Osteoblast (primary cell): Measurements from ENCODE around the gene SIGMAR1. TPM values are rescaled to one million over a fixed set of nuclear protein-coding genes. Genes with fewer than 3 reads are reported as not detected.
A peak's percentile ranks its signal among the peaks of the same experiment; 100 is the strongest.
"Not testable (repeated sequence)": the region's sequence is repeated elsewhere in the genome, so short reads cannot be mapped to it uniquely, and the experiment has no call there.

Experiments
- DNase-seq: peaks from one replicate; pipeline ENCODE4 v3.0.0; 2011; ENCODE audit warnings: low spot score, mixed read lengths; ENCODE audit not compliant: insufficient read length; ENCODE audit errors: missing footprints
- H2AFZ ChIP-seq: 2 replicates; pipeline ENCODE4 v1.6.0; 2011; ENCODE audit warnings: mild to moderate bottlenecking, low read length
- H3K27ac ChIP-seq: 2 replicates; pipeline ENCODE4 v1.5.1; 2011; ENCODE audit warnings: mild to moderate bottlenecking, low read depth, low read length, moderate library complexity
- H3K27me3 ChIP-seq: 2 replicates; pipeline ENCODE4 v1.6.0; 2012; ENCODE audit warnings: mild to moderate bottlenecking, control low read depth, inconsistent platforms, low read length, moderate library complexity; ENCODE audit not compliant: insufficient read depth
- H3K36me3 ChIP-seq: 2 replicates; pipeline ENCODE4 v1.5.1; 2011; ENCODE audit warnings: mild to moderate bottlenecking, low read length, control low read depth, moderate library complexity; ENCODE audit not compliant: insufficient read depth
- H3K4me1 ChIP-seq: 2 replicates; pipeline ENCODE4 v1.5.1; 2011; ENCODE audit warnings: mild to moderate bottlenecking, low read length, control low read depth, moderate library complexity; ENCODE audit not compliant: insufficient read depth
- H3K4me2 ChIP-seq: 2 replicates; pipeline ENCODE4 v1.6.0; 2011; ENCODE audit warnings: mild to moderate bottlenecking, low read length; ENCODE audit not compliant: insufficient read depth
- H3K4me3 ChIP-seq: fragments of 200-600 bp; sonication (generic); 3 replicates; pipeline ENCODE4 v1.5.1; 2012; ENCODE audit warnings: mild to moderate bottlenecking, low read length, inconsistent platforms; ENCODE audit not compliant: insufficient read depth
- H3K79me2 ChIP-seq: 2 replicates; pipeline ENCODE4 v1.6.0; 2012; ENCODE audit warnings: mild to moderate bottlenecking, low read length, control low read depth, inconsistent platforms; ENCODE audit not compliant: insufficient read depth
- H3K9me3 ChIP-seq: 2 replicates; pipeline ENCODE4 v1.5.1; 2011; ENCODE audit warnings: low read depth, low read length, control low read depth
- H4K20me1 ChIP-seq: 2 replicates; pipeline ENCODE4 v1.6.0; 2012; ENCODE audit warnings: mild to moderate bottlenecking, low read length, control low read depth; ENCODE audit not compliant: insufficient read depth
- total RNA-seq: library from RNA; depleted of rRNA; stranded (reverse); fragments of >200 nt; gene quantifications from 2 replicates; pipeline ENCODE4 v1.2.3, GENCODE V29; 2012
- TF ChIP-seq, protein P1 (sequence below): IDR thresholded peaks from 2 replicates; pipeline ENCODE4 v1.5.1; 2011; ENCODE audit warnings: mild to moderate bottlenecking, low read depth, low read length, moderate library complexity; ENCODE audit errors: extremely low read depth

Gene SIGMAR1
- total RNA-seq, 1 donor, result 72.7 TPM

GRCh38 chr9:34644766-34645314 is 7.3 kb upstream of the SIGMAR1 start:
- TF ChIP-seq, protein P1, sequence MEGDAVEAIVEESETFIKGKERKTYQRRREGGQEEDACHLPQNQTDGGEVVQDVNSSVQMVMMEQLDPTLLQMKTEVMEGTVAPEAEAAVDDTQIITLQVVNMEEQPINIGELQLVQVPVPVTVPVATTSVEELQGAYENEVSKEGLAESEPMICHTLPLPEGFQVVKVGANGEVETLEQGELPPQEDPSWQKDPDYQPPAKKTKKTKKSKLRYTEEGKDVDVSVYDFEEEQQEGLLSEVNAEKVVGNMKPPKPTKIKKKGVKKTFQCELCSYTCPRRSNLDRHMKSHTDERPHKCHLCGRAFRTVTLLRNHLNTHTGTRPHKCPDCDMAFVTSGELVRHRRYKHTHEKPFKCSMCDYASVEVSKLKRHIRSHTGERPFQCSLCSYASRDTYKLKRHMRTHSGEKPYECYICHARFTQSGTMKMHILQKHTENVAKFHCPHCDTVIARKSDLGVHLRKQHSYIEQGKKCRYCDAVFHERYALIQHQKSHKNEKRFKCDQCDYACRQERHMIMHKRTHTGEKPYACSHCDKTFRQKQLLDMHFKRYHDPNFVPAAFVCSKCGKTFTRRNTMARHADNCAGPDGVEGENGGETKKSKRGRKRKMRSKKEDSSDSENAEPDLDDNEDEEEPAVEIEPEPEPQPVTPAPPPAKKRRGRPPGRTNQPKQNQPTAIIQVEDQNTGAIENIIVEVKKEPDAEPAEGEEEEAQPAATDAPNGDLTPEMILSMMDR, result no peak
- peaks cover 19% of the 10 kb centered on the region for H3K79me2 ChIP-seq
- H4K20me1 ChIP-seq, result peaks cover 12% of the 10 kb centered on the region
- peaks cover 15% of the 10 kb centered on the region for H3K4me1 ChIP-seq
- no peak overlapping the region for H3K4me2 ChIP-seq
- no peak overlapping the region for H3K27ac ChIP-seq
- no peaks in the 10 kb centered on the region for H3K27me3 ChIP-seq
- DNase-seq, result no peak
- no peak overlapping the region for H2AFZ ChIP-seq
- H3K4me3 ChIP-seq, result no peak overlapping the region
- no peaks in the 10 kb centered on the region for H3K9me3 ChIP-seq
- peaks cover 20% of the 10 kb centered on the region for H3K36me3 ChIP-seq

DNA sequence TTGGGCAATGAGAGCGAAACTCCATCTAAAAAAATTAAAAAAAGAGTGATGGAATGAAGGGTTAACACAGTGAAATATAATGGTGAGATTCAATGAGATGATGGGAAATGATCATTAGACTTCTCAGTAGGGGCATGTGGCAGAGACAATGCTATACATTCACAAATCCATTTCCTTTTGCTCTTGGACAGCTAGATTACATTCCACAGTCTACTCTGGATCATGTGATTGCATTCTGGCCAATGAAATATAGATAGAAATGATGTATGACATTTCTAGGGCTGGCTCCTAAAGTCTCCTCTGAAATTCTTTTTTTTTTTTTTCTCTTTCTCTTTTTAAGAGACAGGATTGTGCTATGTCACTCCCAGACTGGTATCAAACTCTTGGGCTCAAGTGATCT is 5.1 kb upstream of the SIGMAR1 start:
- Histone ChIP-seq H4K20me1 (peaks cover 4% of the 10 kb centered on the region), H3K4me1 (peaks cover 21% of the 10 kb centered on the region), H3K79me2 (peaks cover 8% of the 10 kb centered on the region), H3K4me3 (no peak overlapping the region), H3K27me3 (no peaks in the 10 kb centered on the region), H3K27ac (no peak overlapping the region), H3K9me3 (no peaks in the 10 kb centered on the region), H3K36me3 (no peaks in the 10 kb centered on the region), H2AFZ (no peak overlapping the region), H3K4me2 (no peak overlapping the region)
- no peak for DNase-seq
- TF ChIP-seq, protein P1, result no peak

- Histone ChIP-seq H4K20me1 (peaks cover 12% of the 10 kb centered on the region), H3K79me2 (peaks cover 23% of the 10 kb centered on the region), H3K4me1 (peaks cover 21% of the 10 kb centered on the region)
- not testable (repeated sequence) for H3K4me2 ChIP-seq, H3K27me3 ChIP-seq, H3K27ac ChIP-seq, H2AFZ ChIP-seq, H3K4me3 ChIP-seq, H3K9me3 ChIP-seq, DNase-seq, H3K36me3 ChIP-seq
Measured at GRCh38 chr9:34639322-34639721, 1.7 kb upstream of the SIGMAR1 start.

DNA sequence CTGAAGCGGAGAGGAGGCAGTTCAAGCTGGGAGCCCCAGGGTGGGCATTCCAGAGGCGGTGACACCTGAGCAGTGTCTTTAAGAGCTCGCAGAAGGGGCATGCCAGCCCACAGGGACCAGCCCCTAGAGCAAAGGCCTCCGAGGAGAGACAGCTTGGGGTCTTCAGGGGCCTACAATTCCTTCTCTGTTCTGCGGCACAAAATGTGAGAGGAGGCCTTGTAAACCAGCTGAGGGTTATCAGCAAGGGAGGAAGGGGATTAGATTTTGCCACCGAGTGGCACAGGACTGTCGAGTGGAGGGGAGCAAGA is 505 bp upstream of the SIGMAR1 start:
- H3K4me3 ChIP-seq, result peak overlapping the region; percentile 89
- DNase-seq, result no peak
- H3K27ac ChIP-seq, result peak overlapping the region; percentile 64
- H3K9me3 ChIP-seq, result no peaks in the 10 kb centered on the region
- peaks cover 23% of the 10 kb centered on the region for H3K79me2 ChIP-seq
- no peaks in the 10 kb centered on the region for H3K27me3 ChIP-seq
- peak overlapping the region; percentile 87 for H3K4me2 ChIP-seq
- H3K4me1 ChIP-seq, result peaks cover 21% of the 10 kb centered on the region
- TF ChIP-seq, protein P1, result no peak
- peaks cover 18% of the 10 kb centered on the region for H4K20me1 ChIP-seq
- H2AFZ ChIP-seq, result peak overlapping the region; percentile 95
- peaks cover 8% of the 10 kb centered on the region for H3K36me3 ChIP-seq
